ENCODE data around the gene FKBP5.

- TF ChIP-seq CTCF (IDR thresholded peaks at IDR 0.05) (no peak), EP300 (IDR thresholded peaks at IDR 0.05) (no peak), POLR2A (IDR thresholded peaks at IDR 0.05) (no peak)
Observed at GRCh38 chr6:35599761-35600658, 88.7 kb downstream of the FKBP5 start.

Measured in tibial nerve (tissue), 4 donors.